Activated CD4-positive, alpha-beta T cell treated with anti-CD3 and anti-CD28 coated beads, Interleukin-2, amount 50 U/mL, for 16 hours (primary cell): ENCODE measurements around the gene SCAP.
A peak's percentile ranks its signal among the peaks of the same experiment; 100 is the strongest.
"Not testable (repeated sequence)": the region's sequence is repeated elsewhere in the genome, so short reads cannot be mapped to it uniquely, and the experiment has no call there.

ENCODE experiments used
- DNase-seq: peaks from one replicate; pipeline ENCODE4 v3.0.0-alpha.2; 2020

SCAP gene

DNA sequence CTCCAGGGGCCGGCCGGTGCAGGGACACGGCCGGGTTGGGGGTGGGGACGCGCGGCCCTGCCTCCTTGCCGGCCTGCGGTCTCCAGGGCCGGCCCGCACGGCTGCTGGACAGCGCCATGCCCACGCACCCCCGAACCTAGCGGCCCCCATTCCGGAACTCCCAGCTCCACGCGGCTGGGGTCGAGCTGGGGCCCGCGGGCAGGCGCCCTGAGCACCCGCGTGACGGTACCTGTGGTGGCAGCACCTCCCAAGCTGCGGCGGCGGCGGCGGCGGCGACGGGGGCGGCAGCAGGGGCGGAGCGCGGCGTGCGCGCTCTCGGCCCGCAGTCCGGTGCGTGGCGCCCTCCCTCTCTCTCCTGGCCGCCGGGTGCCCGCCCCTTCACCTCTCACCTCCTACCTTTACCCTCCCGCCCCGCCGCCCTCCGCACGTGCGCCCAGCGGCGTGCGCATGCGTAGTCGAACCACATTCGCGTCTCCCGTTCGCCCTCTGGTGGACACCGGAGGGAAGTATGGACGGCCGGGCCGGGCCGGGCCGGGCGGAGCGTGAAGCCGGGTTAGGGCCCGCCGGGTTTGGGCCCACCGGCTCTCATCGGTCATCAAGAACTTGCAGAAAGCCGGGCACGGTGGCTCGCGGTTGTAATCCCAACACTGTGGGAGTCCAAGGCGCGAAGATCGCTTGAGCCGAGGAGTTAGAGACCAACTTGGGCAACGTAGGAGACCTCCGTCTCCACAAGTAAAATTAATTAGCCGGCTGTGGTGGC lies at the start of gene SCAP:
Gene SCAP, minus strand, starts transcription at position 372 of the 760 bp plus-strand sequence. CDS start 32,948 bp downstream, outside the sequence.
- peak; percentile 96 for DNase-seq

DNA sequence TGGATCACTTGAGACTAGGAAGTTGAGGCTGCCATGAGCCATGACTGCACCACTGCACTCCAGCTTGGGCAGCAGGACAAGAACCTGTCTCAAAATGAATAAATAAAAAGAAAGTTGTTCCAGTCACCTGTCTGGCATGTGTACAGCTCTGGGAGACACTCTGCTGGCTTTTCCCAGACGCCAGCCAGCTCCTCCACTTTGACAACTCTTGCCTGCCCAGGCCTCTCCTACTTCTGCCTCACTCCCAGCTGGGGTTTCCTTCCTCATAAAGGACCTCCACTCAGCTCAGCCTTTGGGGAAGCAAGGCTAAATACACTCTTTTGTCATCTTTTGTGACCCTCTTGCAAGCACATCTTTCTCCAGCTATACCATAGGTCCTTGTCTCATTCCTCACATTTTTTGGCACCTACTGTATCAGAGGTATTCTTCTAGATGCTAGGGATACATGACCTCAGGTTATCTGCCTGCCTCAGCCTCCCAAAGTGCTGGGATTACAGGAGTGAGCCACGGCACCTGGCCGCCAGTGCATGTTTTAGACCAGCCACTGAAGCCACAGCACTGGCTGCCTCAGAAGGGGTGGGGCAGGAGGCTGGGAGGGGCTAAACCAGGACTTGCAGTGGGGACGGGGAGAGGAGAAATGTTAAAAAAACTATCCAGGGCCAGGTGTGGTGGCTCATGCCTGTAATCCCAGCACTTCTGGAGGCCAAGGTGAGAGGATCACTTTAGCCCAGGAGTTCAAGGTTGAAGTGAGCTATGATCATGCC lies 47.8 kb upstream of the SCAP start:
- no peak for DNase-seq

DNA sequence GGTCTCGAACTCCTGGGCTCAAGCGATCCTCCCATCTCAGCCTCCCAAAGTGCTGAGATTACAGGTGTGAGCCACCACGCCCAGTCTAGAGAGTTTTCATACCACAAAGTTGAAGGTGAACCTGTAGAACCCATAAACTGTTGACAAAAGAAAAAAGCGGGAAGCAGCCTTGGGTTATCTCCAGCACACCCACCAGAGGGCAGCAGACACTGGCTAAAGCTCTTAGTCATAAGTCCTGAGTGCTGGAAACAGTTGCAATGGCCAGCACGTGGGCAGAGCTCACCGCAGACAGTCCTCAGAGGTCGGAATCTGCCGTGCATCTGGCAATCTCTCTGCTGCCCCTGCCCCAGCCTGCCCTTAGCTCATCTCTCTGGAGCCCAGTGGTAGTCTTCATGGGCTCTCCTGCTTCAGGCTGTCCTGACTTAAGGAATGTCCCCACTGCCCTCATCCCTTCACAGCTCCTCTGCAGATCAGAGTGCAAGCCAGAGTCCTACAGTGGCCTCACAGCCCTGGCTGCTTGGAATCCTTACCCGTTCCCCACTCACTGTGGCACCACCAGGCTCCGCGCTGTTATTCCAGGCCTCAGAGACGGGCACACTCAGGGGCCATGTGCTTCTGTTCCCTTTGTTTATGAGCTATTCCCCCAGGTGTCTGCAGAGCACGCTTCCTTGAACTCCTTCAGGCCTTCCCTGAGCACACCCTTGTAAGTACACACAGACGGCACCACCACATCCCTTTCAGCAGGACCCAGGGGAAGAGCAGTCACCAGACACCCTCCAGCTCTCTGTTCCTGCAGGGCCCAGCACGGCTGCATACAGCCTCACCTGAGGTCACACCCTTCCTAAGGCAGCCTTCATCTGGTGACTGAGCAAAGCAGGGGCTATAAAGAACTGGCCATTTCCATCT lies 46.6 kb upstream of the SCAP start:
- peak; percentile 87 for DNase-seq

- no peak for DNase-seq
These were observed 45.0 kb upstream of the SCAP start for GRCh38 chr3:47520756-47521155.

DNA sequence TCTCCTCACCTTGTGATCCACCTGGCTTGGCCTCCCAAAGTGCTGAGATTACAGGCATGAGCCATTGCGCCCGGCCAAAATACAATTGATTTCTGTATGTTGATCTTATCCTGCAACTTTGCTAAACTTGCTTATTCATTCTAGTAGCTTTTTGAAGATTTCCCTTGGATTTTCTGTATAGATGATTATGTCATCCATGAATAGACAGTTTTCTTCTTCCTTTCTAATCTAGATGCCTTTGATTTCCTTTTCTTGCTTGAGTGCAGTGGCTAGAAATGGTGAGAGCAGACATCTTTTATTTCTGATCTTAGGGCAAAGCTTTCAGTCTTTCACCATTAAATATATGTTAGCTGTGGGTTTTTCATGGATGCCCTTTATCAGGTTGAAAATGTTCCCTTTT lies 42.2 kb upstream of the SCAP start:
- no peak for DNase-seq

- no peak for DNase-seq
These were observed 40.2 kb upstream of the SCAP start for GRCh38 chr3:47515864-47516319.

DNA sequence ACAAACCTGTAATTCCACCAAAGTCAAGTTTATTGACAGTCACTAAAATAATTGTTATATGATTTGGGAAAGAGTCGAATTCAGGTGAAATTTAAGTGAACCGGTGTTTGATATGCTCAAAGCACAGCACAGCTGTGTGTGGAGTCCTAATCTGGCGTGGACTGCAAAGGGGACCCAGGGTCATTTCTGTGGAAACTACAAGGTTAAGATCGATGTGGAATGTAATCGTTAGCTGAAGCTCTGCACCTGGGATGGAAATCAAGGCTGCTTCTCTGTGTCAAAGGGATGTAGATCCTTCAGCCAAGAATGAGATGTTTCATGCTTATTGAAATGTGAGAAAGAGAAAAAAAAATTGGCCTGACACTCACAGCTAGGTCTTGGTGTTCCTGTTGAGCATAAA lies 39.4 kb upstream of the SCAP start:
- no peak for DNase-seq

DNA sequence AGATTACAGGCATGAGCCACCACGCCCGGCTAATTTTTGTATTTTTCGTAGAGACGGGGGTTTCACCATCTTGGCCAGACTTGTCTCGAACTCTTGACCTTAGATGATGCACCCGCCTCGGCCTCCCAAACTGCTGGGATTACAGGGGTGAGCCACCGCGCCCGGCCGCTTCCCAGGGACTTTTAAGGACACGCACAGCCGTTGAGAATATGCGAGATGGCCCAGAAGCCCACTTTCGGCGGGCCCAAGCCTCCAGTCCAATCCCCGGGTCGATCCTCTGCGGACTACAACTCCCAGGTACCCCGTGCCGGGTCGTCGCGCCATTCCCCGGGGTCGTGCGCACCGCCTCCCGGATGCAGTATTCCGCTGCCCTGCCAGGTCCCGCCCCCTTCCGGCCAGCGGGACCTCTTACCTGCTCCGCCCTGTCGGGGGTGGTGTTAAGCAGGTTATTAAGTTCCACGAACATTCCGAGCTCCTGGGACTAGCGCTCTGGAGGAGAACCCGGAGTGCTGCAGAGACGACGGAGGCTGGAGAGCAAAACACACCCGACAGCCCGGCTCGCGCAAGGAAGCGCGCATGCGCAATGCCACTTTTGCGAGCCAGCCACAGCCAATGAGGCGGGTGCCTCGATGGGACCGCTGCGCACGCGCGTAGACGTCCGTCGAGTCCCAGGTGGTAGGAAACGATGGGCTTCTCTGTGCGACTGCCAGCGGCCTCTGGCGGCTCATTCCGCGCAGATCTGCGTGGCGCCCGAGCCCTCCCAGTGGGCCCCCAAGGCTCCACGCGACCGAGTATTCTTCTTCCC lies 37.6 kb upstream of the SCAP start, which contains the start of gene ELP6:
Gene ELP6, minus strand, starts transcription at position 588 of the 805 bp plus-strand sequence. Its CDS starts 122 bp downstream, at position 466.
- peak; percentile 98 for DNase-seq

DNA sequence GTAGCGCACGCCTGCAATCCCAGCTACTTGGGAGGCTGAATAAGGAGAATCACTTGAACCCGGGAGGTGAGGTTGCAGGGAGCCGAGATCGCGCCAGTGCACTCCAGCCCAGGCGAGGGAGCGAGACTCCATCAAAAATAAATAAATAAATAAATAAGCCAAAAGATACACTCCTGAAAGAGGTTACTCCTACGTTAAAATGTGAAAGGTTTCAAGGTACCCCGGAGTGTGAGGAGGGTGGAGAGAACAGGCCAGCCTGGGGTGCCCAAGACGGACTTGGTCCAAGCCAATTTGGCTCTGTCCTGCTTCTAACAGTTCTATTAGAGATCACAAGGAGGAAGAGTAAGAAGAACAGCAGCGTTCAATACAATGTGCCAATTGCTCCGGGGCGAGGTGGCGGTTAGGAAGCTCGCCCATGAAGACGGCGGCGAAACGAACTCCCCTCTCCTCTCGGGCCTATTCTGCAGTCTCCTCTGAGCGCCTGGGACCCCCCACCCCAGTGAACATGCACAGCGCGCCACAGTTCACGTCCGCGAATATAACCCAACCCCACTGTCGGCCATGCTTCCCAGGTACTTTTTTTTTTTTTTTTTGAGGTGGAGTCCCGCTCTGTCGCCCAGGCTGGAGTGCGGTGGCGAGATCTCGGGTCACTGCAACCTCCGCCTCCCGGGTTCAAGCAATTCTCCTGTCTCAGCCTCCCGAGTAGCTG lies 36.8 kb upstream of the SCAP start:
- peak; percentile 16 for DNase-seq

- not testable (repeated sequence) for DNase-seq
These were observed 29.5 kb upstream of the SCAP start for GRCh38 chr3:47505267-47505666.

DNA sequence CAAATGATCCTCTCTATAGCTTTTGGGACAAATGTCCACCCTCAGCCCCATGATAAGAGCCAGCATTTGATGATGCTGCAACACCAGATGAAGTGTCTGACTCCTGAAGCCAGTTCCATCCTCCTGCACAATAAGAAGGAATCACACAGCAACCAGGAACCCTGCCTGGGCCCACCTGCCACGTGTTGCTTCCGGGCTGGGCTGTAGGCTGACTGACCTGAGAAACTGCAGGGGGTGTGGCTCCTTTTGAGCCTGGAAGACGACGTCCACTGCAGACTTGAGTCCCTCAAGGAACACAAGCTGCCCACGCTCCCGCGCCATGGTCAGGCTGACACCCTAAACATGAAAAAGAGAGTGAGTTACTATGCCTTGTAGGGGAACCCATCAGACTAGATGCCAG lies 28.4 kb upstream of the SCAP start:
- no peak for DNase-seq

DNA sequence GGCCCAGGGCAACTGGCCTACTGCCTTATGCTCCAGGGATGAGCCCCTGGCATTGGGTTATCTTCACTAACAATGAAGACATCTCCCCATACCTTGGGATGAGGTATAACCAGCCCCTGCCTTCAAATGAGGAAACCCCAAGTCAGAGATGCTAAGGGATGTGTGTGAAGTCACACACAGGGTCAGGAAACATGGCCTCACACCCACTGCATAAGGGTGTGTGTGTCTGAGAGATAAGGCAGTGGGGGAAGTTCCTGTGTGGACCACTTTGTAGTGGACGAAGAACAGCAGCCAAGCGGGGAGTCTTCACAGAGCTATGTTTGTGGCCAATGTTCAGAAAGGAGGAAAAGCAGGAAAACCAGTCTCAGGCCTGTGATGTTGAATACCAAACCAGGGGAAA lies 27.3 kb upstream of the SCAP start:
- DNase-seq = no peak

DNA sequence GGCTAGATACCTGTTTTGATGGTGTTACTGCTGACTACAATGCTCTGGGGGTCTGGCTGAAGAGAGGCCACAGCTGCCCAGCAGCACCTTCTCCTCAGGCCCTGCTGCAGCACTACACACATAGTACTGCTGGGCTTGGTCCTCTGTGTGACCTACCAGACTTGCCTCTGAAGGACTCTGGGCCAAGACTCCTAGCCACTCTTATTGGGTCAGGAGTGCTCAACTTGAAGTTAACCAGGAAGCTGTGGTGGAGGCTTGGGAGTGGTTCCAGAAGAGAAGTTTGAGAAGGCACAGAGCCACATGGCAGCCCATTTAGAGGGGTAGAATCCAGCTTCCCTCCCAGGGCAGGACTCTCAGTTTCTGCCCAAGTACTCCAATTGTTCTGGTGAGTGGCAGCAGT lies 21.2 kb upstream of the SCAP start:
- DNase-seq = no peak

DNA sequence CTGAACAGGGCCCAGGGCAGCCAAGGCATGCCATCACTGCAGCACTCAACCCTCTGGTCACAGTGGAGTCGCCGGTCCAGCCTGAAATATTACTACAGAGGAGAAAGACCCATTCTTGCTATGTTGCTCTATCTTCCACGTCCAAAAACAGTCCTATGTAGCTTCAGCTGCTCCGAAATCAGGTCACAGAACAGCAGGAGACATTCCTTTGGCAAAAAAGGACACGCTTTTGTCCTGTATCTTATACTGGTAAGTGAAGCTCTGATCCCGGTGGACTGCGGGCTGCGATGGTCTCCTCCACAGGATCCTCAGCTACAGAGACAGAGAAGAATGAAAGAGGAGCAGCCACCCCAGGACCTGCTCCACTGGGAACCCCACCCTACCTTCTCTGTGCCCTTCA lies 20.1 kb upstream of the SCAP start:
- no peak for DNase-seq

DNA sequence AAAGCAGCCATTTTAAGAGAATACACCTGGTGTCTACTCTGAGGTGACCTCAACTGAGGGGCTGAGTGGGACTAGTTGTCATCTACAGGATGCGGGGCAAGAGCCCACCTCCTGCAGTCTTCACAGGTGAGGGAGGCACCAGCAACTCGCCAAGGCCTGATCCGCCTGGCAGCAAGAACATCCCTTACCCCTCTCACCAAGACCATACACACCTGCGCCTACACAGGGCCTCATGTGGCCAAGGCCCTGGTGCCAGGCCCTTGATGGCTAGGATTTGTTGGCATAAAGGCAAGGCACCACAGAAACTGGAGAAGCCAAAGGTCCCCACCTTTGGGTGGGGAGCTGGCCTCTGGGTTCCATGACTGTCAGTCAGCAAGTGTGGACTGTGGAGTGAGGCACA lies 19.4 kb upstream of the SCAP start:
- no peak for DNase-seq

GRCh38 chr3:47491777-47492176 lies 16.0 kb upstream of the SCAP start:
- no peak for DNase-seq

GRCh38 chr3:47491186-47491585 lies 15.4 kb upstream of the SCAP start:
- no peak for DNase-seq

- no peak for DNase-seq
These were observed 11.5 kb upstream of the SCAP start for GRCh38 chr3:47487265-47487664.

DNA sequence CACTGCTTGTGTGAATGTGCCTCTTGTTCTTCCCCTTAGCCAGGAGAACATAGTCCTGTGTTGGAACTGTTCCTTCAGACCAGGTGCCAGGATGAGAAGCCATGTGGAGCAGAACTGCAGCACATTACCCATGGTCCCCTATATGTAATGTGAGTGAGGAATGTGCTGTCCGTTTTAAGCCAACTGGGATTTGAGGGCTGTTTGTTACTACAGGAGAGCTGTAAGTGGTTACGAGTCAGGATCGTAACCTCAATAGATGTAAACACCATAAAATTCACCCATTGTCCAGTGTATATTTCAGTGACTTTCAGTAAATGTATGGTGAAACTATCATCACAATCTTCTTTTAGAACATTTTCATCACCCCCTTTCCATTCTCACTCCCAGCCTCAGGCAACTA lies 10.1 kb upstream of the SCAP start:
- DNase-seq = no peak

DNA sequence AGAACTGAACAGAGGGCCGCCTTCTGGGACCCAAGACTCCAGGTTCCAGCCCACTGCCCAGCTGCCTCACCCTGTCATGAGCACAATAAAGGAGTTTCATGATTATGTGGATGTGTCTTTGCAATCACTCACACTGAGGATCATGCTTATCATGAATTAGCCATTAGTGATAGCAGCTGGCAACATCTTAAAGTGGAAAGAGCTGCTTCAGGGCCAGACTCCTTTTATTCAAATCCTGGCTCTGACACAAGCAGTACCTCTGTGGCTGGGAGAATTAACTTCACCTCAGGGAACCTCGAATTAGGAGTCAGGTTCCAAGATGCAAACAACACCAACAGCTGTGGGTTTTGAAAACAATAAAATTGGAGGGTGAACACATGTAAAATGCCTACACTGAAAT lies 6.6 kb upstream of the SCAP start:
- DNase-seq = no peak

GRCh38 chr3:47481763-47482162 lies 6.0 kb upstream of the SCAP start:
- not testable (repeated sequence) for DNase-seq

GRCh38 chr3:47480267-47480666 lies 4.5 kb upstream of the SCAP start:
- DNase-seq = not testable (repeated sequence)
